ENCODE results near the gene UBXN4. TPM values are rescaled to one million over a fixed set of nuclear protein-coding genes. Genes with fewer than 3 reads are reported as not detected.

Gene UBXN4
- total and polyA plus RNA-seq, 4 donors, result 32.2 to 96.8 (median 66.6) TPM

- no peaks in the 10 kb centered on the region for H3K27me3 ChIP-seq (ENCODE audit: control insufficient read depth in 1 of 2, insufficient read depth in 2 of 2, low read length in 1 of 2)
- no peaks in the 10 kb centered on the region for H3K9me3 ChIP-seq (ENCODE audit: control insufficient read depth, low read length)
- WGBS, 2 donors, result 46 to 50% methylated on average over 2 of the region's 2 CpGs
- no peak overlapping the region for H3K4me3 ChIP-seq (ENCODE audit: low read length in 2 of 2)
- DNase-seq, result no peak
- H3K27ac ChIP-seq (ENCODE audit: low read depth in 1 of 2, low read length in 2 of 2), result no peak overlapping the region
- peak; percentile 57 for ATAC-seq (ENCODE audit: low FRiP score)
- no peaks in the 10 kb centered on the region for H3K4me1 ChIP-seq (ENCODE audit: control insufficient read depth in 1 of 2, insufficient read depth in 2 of 2, low read length in 2 of 2)
- intact Hi-C loops (cut with DNase I), result no loop called here
- H3K36me3 ChIP-seq (ENCODE audit: control insufficient read depth in 1 of 2, insufficient read depth in 2 of 2, low read length in 1 of 2), result peaks cover 9 to 12% of the 10 kb centered on the region in 2 donors
These were observed 33.8 kb downstream of the UBXN4 start for GRCh38 chr2:135775420-135775819.

GRCh38 chr2:135776367-135776766 lies 34.7 kb downstream of the UBXN4 start:
- intact Hi-C loops (cut with DNase I), result no loop called here
- ATAC-seq (ENCODE audit: low FRiP score), result no peak

GRCh38 chr2:135782231-135782630 lies 40.6 kb downstream of the UBXN4 start:
- 35 to 41% methylated on average over 2 of the region's 2 CpGs for WGBS, 2 donors
- Histone ChIP-seq H3K4me3 (ENCODE audit: low read length in 2 of 2) (no peak overlapping the region), H3K4me1 (ENCODE audit: control insufficient read depth in 1 of 2, insufficient read depth in 2 of 2, low read length in 2 of 2) (peaks cover 0 to 3% of the 10 kb centered on the region in 2 donors), H3K36me3 (ENCODE audit: control insufficient read depth in 1 of 2, insufficient read depth in 2 of 2, low read length in 1 of 2) (peaks cover 7 to 17% of the 10 kb centered on the region in 2 donors), H3K9me3 (ENCODE audit: control insufficient read depth, low read length) (no peaks in the 10 kb centered on the region), H3K27ac (ENCODE audit: low read depth in 1 of 2, low read length in 2 of 2) (no peak overlapping the region), H3K27me3 (ENCODE audit: control insufficient read depth in 1 of 2, insufficient read depth in 2 of 2, low read length in 1 of 2) (no peaks in the 10 kb centered on the region)
- DNase-seq (no peak), ATAC-seq (ENCODE audit: low FRiP score) (no peak)
- intact Hi-C loops (cut with DNase I), result no loop called here

More at GRCh38 chr2:135776367-135776766, 34.7 kb downstream of the UBXN4 start:
- Histone ChIP-seq H3K27me3 (ENCODE audit: control insufficient read depth in 1 of 2, insufficient read depth in 2 of 2, low read length in 1 of 2) (no peaks in the 10 kb centered on the region), H3K4me1 (ENCODE audit: control insufficient read depth in 1 of 2, insufficient read depth in 2 of 2, low read length in 2 of 2) (no peaks in the 10 kb centered on the region), H3K27ac (ENCODE audit: low read depth in 1 of 2, low read length in 2 of 2) (no peak overlapping the region), H3K9me3 (ENCODE audit: control insufficient read depth, low read length) (no peaks in the 10 kb centered on the region), H3K4me3 (ENCODE audit: low read length in 2 of 2) (no peak overlapping the region), H3K36me3 (ENCODE audit: control insufficient read depth in 1 of 2, insufficient read depth in 2 of 2, low read length in 1 of 2) (peaks cover 9 to 12% of the 10 kb centered on the region in 2 donors)
- WGBS, 2 donors, result 95 to 96% methylated on average over 7 of the region's 7 CpGs
- DNase-seq, result no peak

- no peak for ATAC-seq (ENCODE audit: low FRiP score)
- no peaks in the 10 kb centered on the region for H3K27me3 ChIP-seq (ENCODE audit: control insufficient read depth in 1 of 2, insufficient read depth in 2 of 2, low read length in 1 of 2)
- WGBS, 2 donors, result 78 to 84% methylated on average over 3 of the region's 3 CpGs
- H3K4me1 ChIP-seq (ENCODE audit: control insufficient read depth in 1 of 2, insufficient read depth in 2 of 2, low read length in 2 of 2), result peaks cover 0 to 3% of the 10 kb centered on the region in 2 donors
- intact Hi-C loops (cut with DNase I), result no loop called here
- no peaks in the 10 kb centered on the region for H3K9me3 ChIP-seq (ENCODE audit: control insufficient read depth, low read length)
- no peak overlapping the region for H3K4me3 ChIP-seq (ENCODE audit: low read length in 2 of 2)
- peaks cover 10 to 17% of the 10 kb centered on the region in 2 donors for H3K36me3 ChIP-seq (ENCODE audit: control insufficient read depth in 1 of 2, insufficient read depth in 2 of 2, low read length in 1 of 2)
- H3K27ac ChIP-seq (ENCODE audit: low read depth in 1 of 2, low read length in 2 of 2), result no peak overlapping the region
- no peak for DNase-seq
These were observed 41.8 kb downstream of the UBXN4 start for GRCh38 chr2:135783439-135783838.

GRCh38 chr2:135785032-135785431 lies 43.4 kb downstream of the UBXN4 start:
- DNase-seq (no peak), ATAC-seq (ENCODE audit: low FRiP score) (no peak)
- H3K4me1 ChIP-seq (ENCODE audit: control insufficient read depth in 1 of 2, insufficient read depth in 2 of 2, low read length in 2 of 2), result peaks cover 0 to 3% of the 10 kb centered on the region in 2 donors
- H3K27ac ChIP-seq (ENCODE audit: low read depth in 1 of 2, low read length in 2 of 2), result no peak overlapping the region
- no peak overlapping the region for H3K4me3 ChIP-seq (ENCODE audit: low read length in 2 of 2)
- H3K36me3 ChIP-seq (ENCODE audit: control insufficient read depth in 1 of 2, insufficient read depth in 2 of 2, low read length in 1 of 2), result peaks cover 10 to 15% of the 10 kb centered on the region in 2 donors
- intact Hi-C loops (cut with DNase I), result no loop called here
- WGBS, 2 donors, result 95 to 97% methylated on average over 2 of the region's 2 CpGs
- H3K27me3 ChIP-seq (ENCODE audit: control insufficient read depth in 1 of 2, insufficient read depth in 2 of 2, low read length in 1 of 2), result no peaks in the 10 kb centered on the region
- H3K9me3 ChIP-seq (ENCODE audit: control insufficient read depth, low read length), result no peaks in the 10 kb centered on the region

- ATAC-seq (ENCODE audit: low FRiP score) (no peak), DNase-seq (no peak)
- Histone ChIP-seq H3K27me3 (ENCODE audit: control insufficient read depth in 1 of 2, insufficient read depth in 2 of 2, low read length in 1 of 2) (no peaks in the 10 kb centered on the region), H3K9me3 (ENCODE audit: control insufficient read depth, low read length) (no peaks in the 10 kb centered on the region), H3K4me1 (ENCODE audit: control insufficient read depth in 1 of 2, insufficient read depth in 2 of 2, low read length in 2 of 2) (peaks cover 0 to 3% of the 10 kb centered on the region in 2 donors), H3K36me3 (ENCODE audit: control insufficient read depth in 1 of 2, insufficient read depth in 2 of 2, low read length in 1 of 2) (peaks cover 4 to 8% of the 10 kb centered on the region in 2 donors), H3K27ac (ENCODE audit: low read depth in 1 of 2, low read length in 2 of 2) (no peak overlapping the region), H3K4me3 (ENCODE audit: low read length in 2 of 2) (no peak overlapping the region)
- 35 to 42% methylated on average over 5 of the region's 5 CpGs for WGBS, 2 donors
- intact Hi-C loops (cut with DNase I), result no loop called here
These were observed 45.2 kb downstream of the UBXN4 start for GRCh38 chr2:135786823-135787222.

- intact Hi-C loops (cut with DNase I), result no loop called here
- no peak for DNase-seq
- no peaks in the 10 kb centered on the region for H3K9me3 ChIP-seq (ENCODE audit: control insufficient read depth, low read length)
- no peak for ATAC-seq (ENCODE audit: low FRiP score)
- H3K36me3 ChIP-seq (ENCODE audit: control insufficient read depth in 1 of 2, insufficient read depth in 2 of 2, low read length in 1 of 2), result peaks cover 0 to 4% of the 10 kb centered on the region in 2 donors
- no peak overlapping the region for H3K4me3 ChIP-seq (ENCODE audit: low read length in 2 of 2)
- 96 to 97% methylated on average over 10 of the region's 10 CpGs for WGBS, 2 donors
- H3K27ac ChIP-seq (ENCODE audit: low read depth in 1 of 2, low read length in 2 of 2), result no peak overlapping the region
- peaks cover 0 to 3% of the 10 kb centered on the region in 2 donors for H3K4me1 ChIP-seq (ENCODE audit: control insufficient read depth in 1 of 2, insufficient read depth in 2 of 2, low read length in 2 of 2)
- no peaks in the 10 kb centered on the region for H3K27me3 ChIP-seq (ENCODE audit: control insufficient read depth in 1 of 2, insufficient read depth in 2 of 2, low read length in 1 of 2)
These were observed 48.8 kb downstream of the UBXN4 start for GRCh38 chr2:135790423-135790822.

- H3K36me3 ChIP-seq (ENCODE audit: control insufficient read depth in 1 of 2, insufficient read depth in 2 of 2, low read length in 1 of 2), result peaks cover 0 to 4% of the 10 kb centered on the region in 2 donors
- peaks cover 0 to 3% of the 10 kb centered on the region in 2 donors for H3K4me1 ChIP-seq (ENCODE audit: control insufficient read depth in 1 of 2, insufficient read depth in 2 of 2, low read length in 2 of 2)
- no peak overlapping the region for H3K27ac ChIP-seq (ENCODE audit: low read depth in 1 of 2, low read length in 2 of 2)
- ATAC-seq (ENCODE audit: low FRiP score) (no peak), DNase-seq (no peak)
- no peaks in the 10 kb centered on the region for H3K27me3 ChIP-seq (ENCODE audit: control insufficient read depth in 1 of 2, insufficient read depth in 2 of 2, low read length in 1 of 2)
- 88 to 95% methylated on average over 2 of the region's 2 CpGs for whole genome bisulfite sequencing, 2 donors
- H3K9me3 ChIP-seq (ENCODE audit: control insufficient read depth, low read length), result no peaks in the 10 kb centered on the region
- intact Hi-C loops (cut with DNase I), result no loop called here
- no peak overlapping the region for H3K4me3 ChIP-seq (ENCODE audit: low read length in 2 of 2)
These were observed 49.9 kb downstream of the UBXN4 start for GRCh38 chr2:135791418-135792190.
